Esophagus squamous epithelium (tissue), 5 donors: ENCODE measurements around the gene DZIP1L. TPM values are rescaled to one million over a fixed set of nuclear protein-coding genes. Genes with fewer than 3 reads are reported as not detected.

Source experiments
- DNase-seq: peaks from one replicate; lab custom pipeline; 2025; lab: John Stamatoyannopoulos, UW
- H3K27ac ChIP-seq, 4 donors: fragments of 200-600 bp; sonication (generic); one replicate each; pipeline ENCODE4 v1.5.1; 2016 to 2019; ENCODE audit warnings: mild to moderate bottlenecking in 1 of 4
- H3K27me3 ChIP-seq, 4 donors: fragments of 200-600 bp; sonication (generic); 1 replicate in 3 of 4; 2 replicates in 1 of 4; pipeline versions ENCODE4 v1.5.1 to v1.6.0; 2017 to 2021; ENCODE audit warnings: antibody characterized with exemption in 1 of 4
- H3K36me3 ChIP-seq, 3 donors: fragments of 200-600 bp; sonication (generic); one replicate each; pipeline ENCODE4 v1.5.1; 2016 to 2019
- H3K4me1 ChIP-seq, 3 donors: fragments of 200-600 bp; sonication (generic); one replicate each; pipeline ENCODE4 v1.5.1; 2017 to 2019
- H3K4me3 ChIP-seq, 4 donors: fragments of 200-600 bp; sonication (generic); 1 replicate in 3 of 4; 2 replicates in 1 of 4; pipeline ENCODE4 v1.5.1; 2016 to 2019; ENCODE audit warnings: mild to moderate bottlenecking in 2 of 4, moderate library complexity in 1 of 4
- H3K9me3 ChIP-seq, 3 donors: fragments of 200-600 bp; sonication (generic); one replicate each; pipeline ENCODE4 v1.5.1; 2016 to 2019
- POLR2A ChIP-seq, 4 donors: fragments of 450-650 bp; IDR thresholded peaks; one replicate each; pipeline ENCODE4 v1.6.1; 2017; ENCODE audit warnings: antibody characterized with exemption in 4 of 4, mild to moderate bottlenecking in 4 of 4, moderate library complexity in 3 of 4
- WGBS, 2 donors: methylation state at CpG; one replicate each; pipeline ENCODE4 v1.1.5; 2018; 5-methylcytosine and 5-hydroxymethylcytosine counted together
- intact Hi-C: fragments of 100-400 bp; cut with DNase I; formaldehyde crosslinking; loops from one replicate; pipeline ENCODE4 v1.15.0; 2022
- total RNA-seq, 4 donors: library from RNA; depleted of rRNA; stranded (reverse); fragments of >200 nt; gene quantifications; one replicate each; pipeline ENCODE4 v1.1.0, GENCODE V29; 2016
- TF ChIP-seq, protein P1 (sequence below), 6 experiments: fragments of 450-650 bp in 4 of 6; fragments of 200-600 bp in 2 of 6; sonication (generic) in 2 of 6; IDR thresholded peaks; one replicate each; pipeline ENCODE4 v1.5.1; 2016 to 2019; ENCODE audit warnings: antibody characterized with exemption in 6 of 6, mild to moderate bottlenecking in 4 of 6, moderate library complexity in 4 of 6
- donor health status: DM: yes; HTN: yes; CAD: no.

Gene DZIP1L
- total RNA-seq, 4 donors from 2014 or later = 1.7 to 17.4 (median 5.0) TPM

DNA sequence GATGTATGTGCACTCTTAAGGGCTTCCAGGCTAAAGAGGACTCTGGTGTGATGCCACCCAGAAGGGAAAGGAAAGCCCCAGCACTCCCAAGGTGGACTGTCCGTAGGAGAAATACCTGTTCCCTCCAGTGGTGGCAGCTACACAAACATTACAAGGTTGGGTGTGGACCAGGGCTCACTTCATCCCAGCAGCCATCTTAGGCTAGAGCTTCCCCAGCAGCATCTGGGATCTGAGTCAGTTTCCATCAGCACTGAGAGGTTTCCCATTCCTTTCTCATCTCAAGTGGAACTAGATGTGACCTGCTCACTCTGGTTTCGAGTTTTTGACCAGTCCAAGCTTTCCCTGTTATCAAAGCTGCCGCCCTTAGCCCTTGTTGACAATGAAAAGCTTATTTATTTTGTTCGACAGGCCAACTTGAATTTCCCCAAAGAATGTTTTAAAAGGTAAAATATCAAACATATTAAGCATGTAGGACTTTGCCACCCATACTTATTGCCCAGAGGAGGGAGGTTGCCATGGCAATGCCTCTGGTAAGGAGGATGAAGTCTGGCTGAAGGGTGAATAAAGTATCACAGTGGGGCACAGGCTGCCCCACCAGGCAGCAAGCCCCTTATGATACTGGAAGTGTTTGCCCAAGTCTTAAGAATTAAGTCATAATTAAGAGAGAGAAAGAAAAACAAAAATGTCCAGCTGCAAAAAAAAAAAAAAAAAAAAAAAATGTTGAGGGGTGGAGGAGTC is 76.5 kb downstream of the DZIP1L start:
- intact Hi-C loops = no loop called here
- Histone ChIP-seq H3K4me1 (peaks cover 0 to 7% (median 1%) of the 10 kb centered on the region in 3 donors), H3K27me3 (no peaks in the 10 kb centered on the region), H3K9me3 (no peaks in the 10 kb centered on the region), H3K4me3 (no peak overlapping the region), H3K27ac (no peak overlapping the region), H3K36me3 (no peaks in the 10 kb centered on the region)
- 84 to 90% methylated on average over 3 to 4 of the region's 4 CpGs for WGBS, 2 donors
- no peak for DNase-seq
- no peak for TF ChIP-seq POLR2A (IDR thresholded peaks at IDR 0.05)
- TF ChIP-seq, protein P1, sequence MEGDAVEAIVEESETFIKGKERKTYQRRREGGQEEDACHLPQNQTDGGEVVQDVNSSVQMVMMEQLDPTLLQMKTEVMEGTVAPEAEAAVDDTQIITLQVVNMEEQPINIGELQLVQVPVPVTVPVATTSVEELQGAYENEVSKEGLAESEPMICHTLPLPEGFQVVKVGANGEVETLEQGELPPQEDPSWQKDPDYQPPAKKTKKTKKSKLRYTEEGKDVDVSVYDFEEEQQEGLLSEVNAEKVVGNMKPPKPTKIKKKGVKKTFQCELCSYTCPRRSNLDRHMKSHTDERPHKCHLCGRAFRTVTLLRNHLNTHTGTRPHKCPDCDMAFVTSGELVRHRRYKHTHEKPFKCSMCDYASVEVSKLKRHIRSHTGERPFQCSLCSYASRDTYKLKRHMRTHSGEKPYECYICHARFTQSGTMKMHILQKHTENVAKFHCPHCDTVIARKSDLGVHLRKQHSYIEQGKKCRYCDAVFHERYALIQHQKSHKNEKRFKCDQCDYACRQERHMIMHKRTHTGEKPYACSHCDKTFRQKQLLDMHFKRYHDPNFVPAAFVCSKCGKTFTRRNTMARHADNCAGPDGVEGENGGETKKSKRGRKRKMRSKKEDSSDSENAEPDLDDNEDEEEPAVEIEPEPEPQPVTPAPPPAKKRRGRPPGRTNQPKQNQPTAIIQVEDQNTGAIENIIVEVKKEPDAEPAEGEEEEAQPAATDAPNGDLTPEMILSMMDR (IDR thresholded peaks at IDR 0.05) = no peak

DNA sequence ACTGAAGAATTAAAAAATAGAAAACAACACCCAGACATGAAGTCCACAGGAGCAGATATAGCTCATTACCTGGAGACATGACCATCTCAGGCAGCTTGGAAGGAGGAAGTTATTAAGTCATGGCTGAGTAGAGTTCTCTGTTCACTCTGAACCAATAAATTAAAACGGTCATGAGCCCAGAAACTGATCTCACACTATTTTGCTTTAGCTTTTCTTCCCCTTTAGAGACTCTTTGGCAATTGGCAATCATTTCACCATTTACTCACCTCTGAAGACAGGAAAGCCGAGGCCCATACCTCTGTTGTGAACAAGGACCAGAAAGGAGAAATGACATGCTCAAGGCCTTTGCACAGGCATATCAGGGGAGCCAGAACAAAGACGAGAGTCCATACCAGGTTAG is 78.8 kb downstream of the DZIP1L start:
- DNase-seq = no peak
- no peak for TF ChIP-seq POLR2A (IDR thresholded peaks at IDR 0.05)
- TF ChIP-seq, protein P1 (IDR thresholded peaks at IDR 0.05) = no peak
- intact Hi-C loops = no loop called here
- Histone ChIP-seq H3K9me3 (no peaks in the 10 kb centered on the region), H3K27me3 (no peaks in the 10 kb centered on the region), H3K4me3 (no peak overlapping the region), H3K36me3 (no peaks in the 10 kb centered on the region), H3K4me1 (no peaks in the 10 kb centered on the region), H3K27ac (no peak overlapping the region)
- 76% methylated on average over 2 to 3 of the region's 3 CpGs for WGBS, 2 donors

- H3K4me3 ChIP-seq = no peak overlapping the region
Observed at GRCh38 chr3:138034918-138035317, 80.5 kb downstream of the DZIP1L start.

DNA sequence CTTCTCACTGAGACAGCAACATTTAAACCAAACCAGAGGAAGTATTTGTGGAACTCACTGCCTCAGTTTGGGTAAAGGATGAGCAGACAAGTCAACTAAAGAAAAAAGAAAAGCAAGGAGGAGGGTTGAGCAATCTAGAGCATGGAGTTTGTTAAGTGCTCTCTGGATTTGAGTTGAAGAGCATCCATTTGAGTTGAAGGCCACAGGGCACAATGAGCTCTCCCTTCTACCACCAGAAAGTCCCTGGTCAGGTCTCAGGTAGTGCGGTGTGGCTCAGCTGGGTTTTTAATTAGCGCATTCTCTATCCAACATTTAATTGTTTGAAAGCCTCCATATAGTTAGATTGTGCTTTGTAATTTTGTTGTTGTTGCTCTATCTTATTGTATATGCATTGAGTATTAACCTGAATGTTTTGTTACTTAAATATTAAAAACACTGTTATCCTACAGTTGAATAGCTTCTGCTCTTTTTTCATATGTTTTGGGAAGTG is 82.2 kb downstream of the DZIP1L start:
- Histone ChIP-seq H3K4me3 (no peak overlapping the region), H3K27ac (no peak overlapping the region), H3K4me1 (no peaks in the 10 kb centered on the region), H3K36me3 (peaks cover 0 to 18% (median 0%) of the 10 kb centered on the region in 3 donors), H3K9me3 (no peaks in the 10 kb centered on the region), H3K27me3 (no peaks in the 10 kb centered on the region)
- TF ChIP-seq, protein P1 (IDR thresholded peaks at IDR 0.05) = no peak
- no peak for TF ChIP-seq POLR2A (IDR thresholded peaks at IDR 0.05)
- intact Hi-C loops = no loop called here
- DNase-seq = no peak
- 91 to 95% methylated on average over 2 of the region's 2 CpGs for WGBS, 2 donors

More at GRCh38 chr3:138034918-138035317, 80.5 kb downstream of the DZIP1L start:
- TF ChIP-seq, protein P1 (IDR thresholded peaks at IDR 0.05) = no peak
- no peak for TF ChIP-seq POLR2A (IDR thresholded peaks at IDR 0.05)
- H3K4me1 ChIP-seq = no peaks in the 10 kb centered on the region
- H3K27ac ChIP-seq = no peak overlapping the region
- no peaks in the 10 kb centered on the region for H3K9me3 ChIP-seq
- H3K27me3 ChIP-seq = no peaks in the 10 kb centered on the region
- intact Hi-C loops = no loop called here
- peaks cover 0 to 14% (median 0%) of the 10 kb centered on the region in 3 donors for H3K36me3 ChIP-seq
- no peak for DNase-seq
- WGBS, 2 donors = 67 to 71% methylated on average over 1 of the region's 1 CpG

GRCh38 chr3:138032567-138032966 is 82.8 kb downstream of the DZIP1L start:
- DNase-seq = no peak
- intact Hi-C loops = no loop called here
- H3K27me3 ChIP-seq = no peaks in the 10 kb centered on the region
- H3K4me3 ChIP-seq = no peak overlapping the region
- no peaks in the 10 kb centered on the region for H3K4me1 ChIP-seq
- H3K27ac ChIP-seq = no peak overlapping the region
- H3K36me3 ChIP-seq = peaks cover 0 to 18% (median 0%) of the 10 kb centered on the region in 3 donors
- TF ChIP-seq, protein P1 (IDR thresholded peaks at IDR 0.05) = no peak
- TF ChIP-seq POLR2A (IDR thresholded peaks at IDR 0.05) = no peak
- WGBS, 2 donors = 81% methylated on average over 3 of the region's 3 CpGs
- H3K9me3 ChIP-seq = no peaks in the 10 kb centered on the region
